Uterine smooth muscle cell (primary cell): ENCODE results near the gene GKAP1. TPM values are rescaled to one million over a fixed set of nuclear protein-coding genes. Genes with fewer than 3 reads are reported as not detected.

Experiments used
- total RNA-seq: library from RNA; depleted of rRNA; stranded (reverse); fragments of >200 nt; gene quantifications from 2 replicates; pipeline ENCODE4 v1.2.3, GENCODE V29; 2014

Gene GKAP1
- total RNA-seq: 1.1 and 2.1 TPM in 2 replicates

DNA sequence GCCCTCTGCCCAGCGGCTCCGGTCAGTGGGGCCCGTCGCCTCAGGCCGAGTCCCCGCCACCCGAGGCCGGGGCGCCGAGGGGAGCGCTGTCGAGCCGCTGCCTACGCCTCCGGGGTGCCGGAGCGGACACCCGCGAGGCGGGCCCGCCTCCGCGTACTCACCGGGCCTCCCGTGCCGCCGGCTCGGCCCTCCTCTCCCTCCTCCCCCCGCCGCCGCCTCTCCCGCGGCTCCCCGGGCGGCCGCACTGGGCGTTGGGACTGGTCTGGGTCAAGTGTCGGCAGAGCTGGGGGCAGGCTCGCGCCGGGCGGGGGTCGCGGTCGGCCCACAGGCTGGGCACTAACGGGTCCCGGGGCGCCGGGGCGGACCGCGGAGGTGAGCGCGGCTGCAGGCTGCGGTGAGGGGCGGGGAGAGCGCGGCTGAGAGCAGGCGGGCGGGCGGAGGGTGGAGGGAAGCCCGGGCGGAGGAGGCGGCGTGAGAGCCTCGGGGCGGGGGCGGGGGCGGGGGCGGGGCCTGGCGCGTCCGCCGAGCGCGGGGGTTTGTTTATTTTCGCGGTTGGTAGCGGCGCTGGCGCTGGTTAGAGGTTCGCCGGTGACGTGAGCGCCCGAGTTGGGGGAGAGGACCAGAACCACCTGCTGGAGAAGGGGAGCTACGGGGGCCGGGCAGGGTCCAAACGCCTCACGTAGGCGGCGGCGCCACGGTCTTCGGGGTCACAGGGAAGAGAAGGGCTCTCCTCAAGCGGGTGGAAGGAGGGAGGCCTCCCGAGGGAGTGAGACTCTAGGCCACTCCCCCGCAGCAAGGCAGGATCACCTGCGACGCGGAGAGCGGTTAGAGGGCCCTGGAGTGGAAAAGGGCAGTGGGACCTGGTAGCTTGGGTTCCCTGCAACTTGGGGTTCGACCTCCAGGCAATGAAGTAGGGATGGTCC lies at the start of gene GKAP1:
Gene GKAP1 (minus strand): TSS at position 414 of the 923 bp plus-strand sequence. CDS start 11,252 bp downstream, outside the sequence.

GRCh38 chr9:83707768-83708514 lies 109.6 kb downstream of the GKAP1 start, which contains the start of gene UBQLN1:
Gene UBQLN1 (minus strand): TSS chr9:83707958. CDS start chr9:83707679, 279 bp downstream.

Other genes starting within 250 kb of the GKAP1 start
- gene IDNK, start 194.6 kb downstream of the GKAP1 start, total RNA-seq: 6.3 and 6.7 TPM in 2 replicates
- gene UBQLN1, start 109.8 kb downstream of the GKAP1 start, total RNA-seq: 152 and 159 TPM in 2 replicates
- gene KIF27, start 103.7 kb upstream of the GKAP1 start, total RNA-seq: 4.3 and 5.1 TPM in 2 replicates
- gene HNRNPK, start 162.4 kb upstream of the GKAP1 start, total RNA-seq: 444 and 756 TPM in 2 replicates
- 7.4 and 13.1 TPM in 2 replicates for gene RMI1, start 163.0 kb upstream of the GKAP1 start, total RNA-seq